Calu3 (cell line): Measurements from ENCODE around the gene PPP1R13L. TPM values are rescaled to one million over a fixed set of nuclear protein-coding genes. Genes with fewer than 3 reads are reported as not detected.

Experiments used
- BruUV-seq: library from RNA; stranded (reverse); fragments of 400-500 nt; replicated peaks from 2 replicates; lab custom pipeline; 2021; lab: Mats Ljungman, UMichigan
- CTCF ChIA-PET: fragments of 300-600 bp; sonication (Branson Sonifier 250); formaldehyde crosslinking; loops from one replicate; lab custom pipeline; 2022; ENCODE audit warnings: antibody characterized with exemption; lab: Charles Lee
- DNase-seq: peaks from one replicate; pipeline ENCODE4 v3.0.0; 2022
- H3K27ac Mint-ChIP-seq: one replicate; pipeline ENCODE4 v1.8.0; 2022; ENCODE audit warnings: mixed read lengths; ENCODE audit not compliant: unreplicated experiment
- H3K27me3 Mint-ChIP-seq: one replicate; pipeline ENCODE4 v1.8.0; 2022; ENCODE audit warnings: mixed read lengths; ENCODE audit not compliant: unreplicated experiment
- H3K36me3 Mint-ChIP-seq: one replicate; pipeline ENCODE4 v1.8.0; 2022; ENCODE audit warnings: mild to moderate bottlenecking, moderate library complexity, mixed read lengths; ENCODE audit not compliant: insufficient read depth, unreplicated experiment
- H3K4me1 Mint-ChIP-seq: one replicate; pipeline ENCODE4 v1.8.0; 2022; ENCODE audit warnings: mild to moderate bottlenecking, low read depth, mixed read lengths; ENCODE audit not compliant: unreplicated experiment
- H3K4me3 Mint-ChIP-seq: one replicate; pipeline ENCODE4 v1.8.0; 2022; ENCODE audit warnings: mild to moderate bottlenecking, low read depth, moderate library complexity, mixed read lengths; ENCODE audit not compliant: unreplicated experiment
- H3K9me3 Mint-ChIP-seq: one replicate; pipeline ENCODE4 v1.8.0; 2022; ENCODE audit warnings: low read depth, mixed read lengths; ENCODE audit not compliant: unreplicated experiment
- CTCF ChIP-seq: fragments of 200-600 bp; IDR thresholded peaks from one replicate; pipeline ENCODE4 v1.8.0; 2022; ENCODE audit warnings: antibody characterized with exemption; ENCODE audit not compliant: unreplicated experiment
- intact Hi-C: fragments of 100-400 bp; cut with micrococcal nuclease; formaldehyde crosslinking; loops from one replicate; pipeline ENCODE4 v1.10.0; 2022; ENCODE audit not compliant: unreplicated experiment
- total RNA-seq: library from RNA; stranded (reverse); gene quantifications from 2 replicates; pipeline ENCODE4 v1.2.3, GENCODE V29; 2022

PPP1R13L gene
- total RNA-seq, 1 experiment from 2014 or later: 135 TPM

- peak overlapping the region; percentile 77 for H3K4me3 Mint-ChIP-seq
- peaks cover 41% of the 10 kb centered on the region for H3K4me1 Mint-ChIP-seq
- no TSS peak for BruUV-seq
- H3K27me3 Mint-ChIP-seq: no peaks in the 10 kb centered on the region
- CTCF ChIA-PET: interaction anchor here (2.1 kb wide), 1 partner anchor 21 kb away, joined by 18 read pairs; no protein-coding TSS in a partner anchor
- peaks cover 40% of the 10 kb centered on the region for H3K36me3 Mint-ChIP-seq
- TF ChIP-seq CTCF: no peak
- H3K27ac Mint-ChIP-seq: peak overlapping the region; percentile 85
- DNase-seq: no peak
- intact Hi-C loops: no loop called here
- H3K9me3 Mint-ChIP-seq: no peaks in the 10 kb centered on the region
Measured at GRCh38 chr19:45423033-45423588, 18.2 kb upstream of the PPP1R13L start.

- no TSS peak for BruUV-seq
- CTCF ChIA-PET: no interaction called here
- peak overlapping the region; percentile 9 for H3K27ac Mint-ChIP-seq
- H3K4me3 Mint-ChIP-seq: no peak overlapping the region
- H3K9me3 Mint-ChIP-seq: no peaks in the 10 kb centered on the region
- no peak for DNase-seq
- intact Hi-C loops: no loop called here
- no peaks in the 10 kb centered on the region for H3K27me3 Mint-ChIP-seq
- H3K4me1 Mint-ChIP-seq: peaks cover 37% of the 10 kb centered on the region
- no peak for TF ChIP-seq CTCF
- H3K36me3 Mint-ChIP-seq: peaks cover 34% of the 10 kb centered on the region
Measured at GRCh38 chr19:45421947-45422498, 17.2 kb upstream of the PPP1R13L start.

- no peak overlapping the region for H3K27ac Mint-ChIP-seq
- no peak overlapping the region for H3K4me3 Mint-ChIP-seq
- peaks cover 30% of the 10 kb centered on the region for H3K4me1 Mint-ChIP-seq
- DNase-seq: no peak
- H3K36me3 Mint-ChIP-seq: peaks cover 40% of the 10 kb centered on the region
- H3K9me3 Mint-ChIP-seq: no peaks in the 10 kb centered on the region
- BruUV-seq: no TSS peak
- intact Hi-C loops: no loop called here
- CTCF ChIA-PET: no interaction called here
- no peaks in the 10 kb centered on the region for H3K27me3 Mint-ChIP-seq
- no peak for TF ChIP-seq CTCF
Measured at GRCh38 chr19:45420871-45421270, 16.0 kb upstream of the PPP1R13L start.

GRCh38 chr19:45420356-45420755, 15.5 kb upstream of the PPP1R13L start:
- no peak for TF ChIP-seq CTCF
- CTCF ChIA-PET: interaction anchor here (0.5 to 0.6 kb wide), 2 partner anchors 17 to 884 kb away, joined by 3 to 4 read pairs; no protein-coding TSS in a partner anchor
- Mint-ChIP-seq H3K27me3 (no peaks in the 10 kb centered on the region), H3K4me1 (peaks cover 25% of the 10 kb centered on the region), H3K9me3 (no peaks in the 10 kb centered on the region), H3K27ac (no peak overlapping the region), H3K4me3 (no peak overlapping the region), H3K36me3 (peaks cover 45% of the 10 kb centered on the region)
- no TSS peak for BruUV-seq
- DNase-seq: no peak
- intact Hi-C loops: no loop called here
